GM18951 (cell line): ENCODE measurements around the gene NANP.
"Not testable (repeated sequence)": the region's sequence is repeated elsewhere in the genome, so short reads cannot be mapped to it uniquely, and the experiment has no call there.

Experiments used
- POLR2A ChIP-seq: IDR thresholded peaks from 4 replicates; pipeline ENCODE4 v1.6.1; 2011; ENCODE audit warnings: mild to moderate bottlenecking; ENCODE audit not compliant: insufficient read length, insufficient read depth; ENCODE audit errors: extremely low read depth
- in situ Hi-C: fragments of 300-500 bp; cut with MboI; formaldehyde crosslinking; loops from one replicate; pipeline ENCODE4 v1.12.0; 2022; ENCODE audit warnings: low sequenced_read_pairs, mixed read lengths, inconsistent platforms; ENCODE audit not compliant: unreplicated experiment

Gene NANP

DNA sequence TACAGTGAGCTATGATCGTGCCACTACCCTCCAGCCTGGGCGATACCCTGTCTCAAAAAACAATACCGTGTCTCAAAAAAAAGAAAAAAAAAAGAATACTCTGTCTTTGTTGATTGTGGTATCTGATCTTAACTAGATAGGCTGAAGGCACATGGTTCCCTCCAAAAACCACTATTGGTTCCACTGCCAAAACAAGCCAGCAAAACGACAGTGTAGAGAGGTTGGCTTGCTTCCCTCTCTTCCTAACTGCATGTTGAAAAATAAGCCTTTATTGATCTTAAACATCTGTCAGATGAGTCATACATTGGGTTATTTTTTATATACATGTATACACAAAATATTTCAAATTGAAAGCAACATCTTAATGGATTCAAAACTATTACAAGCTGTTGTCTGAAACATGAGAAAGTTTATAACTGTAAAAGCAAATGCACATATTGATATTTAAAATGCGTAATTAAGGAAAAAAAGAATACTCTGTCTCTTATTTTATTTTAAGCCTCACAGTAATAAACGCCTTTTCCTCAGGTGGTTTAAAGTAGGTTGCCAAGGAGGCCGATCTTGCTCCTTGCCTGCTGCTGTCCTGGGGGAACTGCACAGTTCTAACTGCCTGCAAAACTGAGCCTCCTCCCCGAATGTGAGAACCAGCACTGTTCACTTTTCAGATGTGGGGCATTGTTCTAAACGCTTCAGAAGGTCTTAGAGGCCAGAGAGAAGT, 31.5 kb downstream of the NANP start:
- in situ Hi-C loops, result no loop called here
- no peak for TF ChIP-seq POLR2A

DNA sequence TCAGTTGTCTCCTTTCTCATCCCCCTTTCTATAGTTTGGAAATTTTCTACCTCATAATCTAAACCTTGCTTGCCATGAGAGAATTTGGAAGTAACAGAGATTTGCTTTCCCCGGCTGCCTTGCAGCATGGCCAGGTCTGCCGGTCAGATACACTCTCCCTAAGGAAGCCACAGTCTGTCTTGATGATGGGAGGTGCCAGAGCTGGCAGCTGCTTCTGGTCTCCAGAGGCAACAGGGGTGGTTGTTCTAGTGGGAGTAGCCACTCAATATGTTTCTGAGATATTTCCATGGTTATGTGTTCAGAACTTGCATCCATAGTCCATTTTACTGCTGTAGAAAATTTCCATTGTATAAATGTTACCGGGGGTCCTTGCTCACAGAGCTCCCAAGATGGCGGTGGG, 33.0 kb downstream of the NANP start:
- in situ Hi-C loops, result not testable (repeated sequence)

DNA sequence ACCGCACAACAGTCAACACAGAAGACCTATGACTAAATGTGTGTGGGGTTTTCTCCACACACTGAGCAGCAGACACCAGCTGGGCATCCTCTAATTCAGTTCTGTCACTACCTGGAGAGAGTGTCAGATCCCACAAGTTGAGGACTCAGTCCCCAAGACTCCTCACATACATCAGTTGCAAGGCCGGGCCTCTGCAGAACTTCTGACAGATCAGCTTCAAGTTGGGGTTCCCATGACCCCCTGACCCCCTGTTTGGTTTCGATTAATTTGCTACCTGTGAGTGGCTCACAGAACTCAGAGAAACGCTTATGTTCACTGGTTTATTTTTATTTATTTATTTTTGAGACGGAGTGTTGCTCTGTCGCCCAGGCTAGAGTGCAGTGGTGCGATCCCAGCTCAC, 35.3 kb downstream of the NANP start:
- in situ Hi-C loops, result no loop called here
- TF ChIP-seq POLR2A, result no peak

GRCh38 chr20:25587536-25587935, 36.3 kb downstream of the NANP start:
- TF ChIP-seq POLR2A, result no peak
- in situ Hi-C loops, result no loop called here

DNA sequence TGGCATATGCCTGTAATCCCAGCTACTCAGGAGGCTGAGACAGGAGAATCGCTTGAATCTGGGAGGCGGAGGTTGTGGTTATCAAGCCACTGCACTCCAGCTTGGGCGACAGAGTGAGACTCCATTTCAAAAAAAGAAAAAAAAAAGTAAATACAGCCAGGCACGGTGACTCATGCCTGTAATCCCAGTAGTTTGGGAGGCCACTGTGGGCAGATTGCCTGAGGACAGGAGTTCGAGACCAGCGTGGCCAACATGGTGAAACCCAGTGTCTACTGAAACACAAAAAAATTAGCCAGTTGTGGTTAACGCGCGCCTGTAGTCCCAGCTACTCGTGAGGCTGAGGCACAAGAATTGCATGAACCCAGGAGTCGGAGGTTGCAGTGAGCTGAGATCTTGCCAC, 36.9 kb downstream of the NANP start:
- no peak for TF ChIP-seq POLR2A
- in situ Hi-C loops, result no loop called here

GRCh38 chr20:25584905-25585704, 38.7 kb downstream of the NANP start, which contains the start of gene NINL:
TSS of gene NINL (minus strand) at chr20:25585531. CDS start at chr20:25526587, 58,944 bp downstream.
- TF ChIP-seq POLR2A, result no peak
- in situ Hi-C loops, result no loop called here

DNA sequence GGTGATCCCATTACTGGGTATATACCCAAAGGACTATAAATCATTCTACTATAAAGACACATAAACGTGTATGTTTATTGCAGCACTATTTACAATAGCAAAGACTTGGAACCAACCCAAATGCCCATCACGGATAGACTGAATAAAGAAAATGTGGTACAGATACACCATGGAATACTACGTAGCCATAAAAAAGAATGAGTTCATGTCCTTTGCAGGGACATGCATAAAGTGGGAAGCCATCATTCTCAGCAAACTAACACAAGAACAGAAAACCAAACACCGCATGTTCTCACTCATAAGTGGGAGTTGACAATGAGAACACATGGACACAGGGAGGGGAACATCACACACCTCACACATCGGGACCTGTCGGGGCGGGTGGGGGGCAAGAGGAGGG, 40.2 kb downstream of the NANP start:
- in situ Hi-C loops, result not testable (repeated sequence)

GRCh38 chr20:25580711-25581110, 43.1 kb downstream of the NANP start:
- in situ Hi-C loops, result no loop called here
- no peak for TF ChIP-seq POLR2A

GRCh38 chr20:25579081-25579770, 44.6 kb downstream of the NANP start:
- in situ Hi-C loops, result no loop called here

GRCh38 chr20:25576783-25577530, 46.9 kb downstream of the NANP start:
- TF ChIP-seq POLR2A, result no peak
- in situ Hi-C loops, result no loop called here

More at GRCh38 chr20:25579081-25579770, 44.6 kb downstream of the NANP start:
- no peak for TF ChIP-seq POLR2A

- no peak for TF ChIP-seq POLR2A
- in situ Hi-C loops, result no loop called here
Measured at GRCh38 chr20:25574411-25574810, 49.4 kb downstream of the NANP start.

DNA sequence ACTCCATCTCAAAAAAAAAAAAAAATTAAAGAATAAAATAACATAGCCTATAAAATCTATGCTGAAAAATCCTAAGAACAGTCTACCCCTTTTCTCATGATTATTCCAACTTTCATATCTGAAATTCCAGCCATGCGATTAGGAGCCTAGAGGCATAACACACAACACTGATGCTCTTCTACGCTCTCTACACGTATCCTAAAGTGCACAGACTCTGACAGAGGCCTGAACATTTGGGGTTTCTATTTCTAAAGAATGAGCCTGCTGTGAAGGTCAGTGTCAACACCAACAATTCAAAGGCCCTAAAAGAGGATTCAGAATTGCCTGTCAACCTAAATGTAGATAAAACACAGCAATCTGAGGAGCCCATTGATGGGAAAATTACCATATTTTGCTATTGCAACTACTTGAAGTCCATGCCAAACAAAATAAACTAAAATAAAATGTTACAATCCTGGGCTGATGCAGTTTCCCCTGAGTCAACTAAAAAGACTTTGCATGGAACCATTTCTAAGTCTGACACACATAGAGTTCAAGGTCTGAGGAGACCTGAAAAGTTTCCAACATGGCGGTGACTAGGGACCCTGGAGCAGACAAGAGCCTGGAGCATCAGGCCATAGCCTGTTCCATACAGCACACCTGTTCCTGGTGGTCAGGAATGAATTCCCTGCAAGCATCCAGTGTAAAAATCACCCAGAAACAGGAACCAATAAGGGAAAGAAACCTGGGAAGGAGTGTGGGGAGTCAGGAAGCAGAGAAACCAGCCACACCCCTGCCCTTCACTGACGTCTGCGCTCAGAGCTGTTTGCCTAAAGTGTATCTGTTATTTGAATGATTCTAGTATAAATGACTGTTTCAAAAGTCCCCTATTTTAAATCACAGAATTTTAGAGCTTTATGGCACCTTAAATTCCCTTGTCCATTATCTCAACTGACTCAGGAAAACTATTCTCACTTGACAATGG, 50.2 kb downstream of the NANP start:
- TF ChIP-seq POLR2A, result no peak
- in situ Hi-C loops, result no loop called here
